ENCODE measurements around the gene PPIA.

GRCh38 chr7:44838751-44839150, 42.3 kb downstream of the PPIA start:
- no peak for TF ChIP-seq CTCF (IDR thresholded peaks at IDR 0.05)
- no peak for TF ChIP-seq POLR2A (IDR thresholded peaks at IDR 0.05)
- no peak for TF ChIP-seq POLR2AphosphoS5 (IDR thresholded peaks at IDR 0.05)
- no peak for TF ChIP-seq EP300 (IDR thresholded peaks at IDR 0.05)

Measured in gastroesophageal sphincter (tissue), 3 donors.